CD4-positive, CD25-positive, alpha-beta regulatory T cell (primary cell): Measurements from ENCODE around the gene TBC1D12. TPM values are rescaled to one million over a fixed set of nuclear protein-coding genes. Genes with fewer than 3 reads are reported as not detected.

Experiments
- ATAC-seq, 2 donors: fragments of 150-1000 bp; cut with Tn5 transposase; one replicate each; pipeline ENCODE4 v1.10.0; 2021; ENCODE audit warnings: low read depth in 2 of 2, moderate number of reproducible peaks in 2 of 2, moderate library complexity in 1 of 2
- DNase-seq, 3 donors: peaks; one replicate each; pipeline versions ENCODE4 v3.0.0 to v3.0.0-alpha.2; 2012 to 2022; ENCODE audit warnings: mixed read lengths in 1 of 3
- H3K27ac ChIP-seq: one replicate; pipeline ENCODE4 v1.7.0; 2013; ENCODE audit warnings: mild to moderate bottlenecking, low read length; ENCODE audit not compliant: insufficient read depth, poor library complexity, severe bottlenecking
- H3K27me3 ChIP-seq: one replicate; pipeline ENCODE4 v1.7.0; 2013; ENCODE audit warnings: low read length; ENCODE audit not compliant: control insufficient read depth, insufficient read depth
- H3K36me3 ChIP-seq: one replicate; pipeline ENCODE4 v1.7.0; 2013; ENCODE audit warnings: mild to moderate bottlenecking, low read length, moderate library complexity; ENCODE audit not compliant: control insufficient read depth, insufficient read depth
- H3K4me1 ChIP-seq: 2 replicates; pipeline ENCODE4 v1.7.0; 2013; ENCODE audit warnings: mild to moderate bottlenecking, low read length; ENCODE audit not compliant: insufficient read depth, control insufficient read depth, poor library complexity, severe bottlenecking
- H3K4me3 ChIP-seq: one replicate; pipeline ENCODE4 v1.7.0; 2013; ENCODE audit warnings: low read depth, mild to moderate bottlenecking, low read length, moderate library complexity
- H3K9me3 ChIP-seq, 2 experiments: 1 replicate in 1 of 2; 2 replicates in 1 of 2; pipeline ENCODE4 v1.7.0; 2013; ENCODE audit warnings: low read length in 2 of 2, mild to moderate bottlenecking in 1 of 2, moderate library complexity in 1 of 2; ENCODE audit not compliant: control insufficient read depth in 2 of 2
- H3K27ac Mint-ChIP-seq, 3 donors: one replicate each; pipeline ENCODE4 v1.8.0; 2020 to 2022; ENCODE audit warnings: mild to moderate bottlenecking in 3 of 3, mixed read lengths in 3 of 3, moderate library complexity in 2 of 3
- H3K27me3 Mint-ChIP-seq: one replicate; pipeline ENCODE4 v1.8.0; 2022; ENCODE audit warnings: mild to moderate bottlenecking, mixed read lengths
- H3K36me3 Mint-ChIP-seq: one replicate; pipeline ENCODE4 v1.8.0; 2020; ENCODE audit warnings: mixed read lengths
- H3K4me1 Mint-ChIP-seq, 4 donors: one replicate each; pipeline ENCODE4 v1.8.0; 2020 to 2022; ENCODE audit warnings: mixed read lengths in 4 of 4, mild to moderate bottlenecking in 1 of 4
- H3K4me3 Mint-ChIP-seq, 4 donors: one replicate each; pipeline ENCODE4 v1.8.0; 2020 to 2022; ENCODE audit warnings: mild to moderate bottlenecking in 4 of 4, mixed read lengths in 4 of 4, moderate library complexity in 3 of 4
- H3K9me3 Mint-ChIP-seq, 7 donors: one replicate each; pipeline ENCODE4 v1.8.0; 2020 to 2022; ENCODE audit warnings: mixed read lengths in 7 of 7, mild to moderate bottlenecking in 3 of 7, moderate library complexity in 2 of 7
- polyA plus RNA-seq, 4 donors: library from polyadenylated mRNA; unstranded; fragments of 300-500 nt; fragmentation: Illumina TruSeq; gene quantifications; one replicate each; pipeline ENCODE4 v1.2.3, GENCODE V29; 2021
- total RNA-seq: library from RNA; stranded (reverse); gene quantifications from one replicate; pipeline ENCODE4 v1.2.3, GENCODE V29; 2022

The TBC1D12 gene
- total and polyA plus RNA-seq, 5 donors from 2014 or later = not detected

GRCh38 chr10:94461503-94461902 lies 59.2 kb downstream of the TBC1D12 start:
- Mint-ChIP-seq H3K9me3 (peaks cover 0 to 5% (median 1%) of the 10 kb centered on the region in 7 donors), H3K27me3 (no peaks in the 10 kb centered on the region), H3K27ac (no peak overlapping the region)

GRCh38 chr10:94462130-94462529 lies 59.8 kb downstream of the TBC1D12 start:
- Histone ChIP-seq H3K27me3 (no peaks in the 10 kb centered on the region), H3K4me1 (no peaks in the 10 kb centered on the region), H3K27ac (no peak overlapping the region), H3K9me3 (no peaks in the 10 kb centered on the region), H3K36me3 (no peaks in the 10 kb centered on the region), H3K4me3 (no peak overlapping the region)
- Mint-ChIP-seq H3K4me3 (no peak overlapping the region), H3K27me3 (no peaks in the 10 kb centered on the region), H3K27ac (no peak overlapping the region), H3K4me1 (no peaks in the 10 kb centered on the region), H3K36me3 (no peaks in the 10 kb centered on the region), H3K9me3 (peaks cover 0 to 5% (median 0%) of the 10 kb centered on the region in 7 donors)
- no peak for ATAC-seq
- DNase-seq = no peak

More at GRCh38 chr10:94461503-94461902, 59.2 kb downstream of the TBC1D12 start:
- Histone ChIP-seq H3K27ac (no peak overlapping the region), H3K4me1 (no peaks in the 10 kb centered on the region), H3K9me3 (peaks cover 0 to 2% of the 10 kb centered on the region in 2 experiments), H3K4me3 (no peak overlapping the region), H3K36me3 (no peaks in the 10 kb centered on the region), H3K27me3 (no peaks in the 10 kb centered on the region)
- Mint-ChIP-seq H3K4me1 (no peaks in the 10 kb centered on the region), H3K4me3 (no peak overlapping the region), H3K36me3 (no peaks in the 10 kb centered on the region)
- ATAC-seq = no peak
- DNase-seq = no peak

GRCh38 chr10:94465684-94466083 lies 63.3 kb downstream of the TBC1D12 start:
- Histone ChIP-seq H3K27me3 (no peaks in the 10 kb centered on the region), H3K4me3 (no peak overlapping the region), H3K9me3 (no peaks in the 10 kb centered on the region), H3K27ac (no peak overlapping the region), H3K36me3 (no peaks in the 10 kb centered on the region), H3K4me1 (no peaks in the 10 kb centered on the region)
- peaks cover 0 to 2% (median 0%) of the 10 kb centered on the region in 7 donors for H3K9me3 Mint-ChIP-seq
- no peak overlapping the region for H3K4me3 Mint-ChIP-seq
- H3K27ac Mint-ChIP-seq = no peak overlapping the region
- DNase-seq = no peak
- H3K36me3 Mint-ChIP-seq = no peaks in the 10 kb centered on the region
- H3K4me1 Mint-ChIP-seq = no peaks in the 10 kb centered on the region
- ATAC-seq = no peak
- H3K27me3 Mint-ChIP-seq = peaks cover 4% of the 10 kb centered on the region

- Histone ChIP-seq H3K27me3 (no peaks in the 10 kb centered on the region), H3K36me3 (no peaks in the 10 kb centered on the region), H3K4me1 (no peaks in the 10 kb centered on the region), H3K9me3 (peaks cover 0 to 1% of the 10 kb centered on the region in 2 experiments), H3K4me3 (no peak overlapping the region), H3K27ac (no peak overlapping the region)
- Mint-ChIP-seq H3K27me3 (peaks cover 11% of the 10 kb centered on the region), H3K9me3 (peaks cover 0 to 8% (median 3%) of the 10 kb centered on the region in 7 donors), H3K4me1 (peaks cover 0 to 5% (median 0%) of the 10 kb centered on the region in 4 donors), H3K36me3 (no peaks in the 10 kb centered on the region), H3K4me3 (no peak overlapping the region), H3K27ac (no peak overlapping the region)
- DNase-seq = no peak
- ATAC-seq = no peak
Measured at GRCh38 chr10:94481410-94481809, 79.1 kb downstream of the TBC1D12 start.

GRCh38 chr10:94483970-94484369 lies 81.6 kb downstream of the TBC1D12 start:
- Mint-ChIP-seq H3K27me3 (peaks cover 19% of the 10 kb centered on the region), H3K36me3 (no peaks in the 10 kb centered on the region), H3K4me1 (peaks cover 0 to 5% (median 0%) of the 10 kb centered on the region in 4 donors), H3K27ac (no peak overlapping the region), H3K4me3 (no peak overlapping the region), H3K9me3 (peaks cover 0 to 8% (median 3%) of the 10 kb centered on the region in 7 donors)
- DNase-seq (no peak), ATAC-seq (no peak)
- no peaks in the 10 kb centered on the region for H3K27me3 ChIP-seq
- H3K36me3 ChIP-seq = no peaks in the 10 kb centered on the region
- H3K9me3 ChIP-seq = peaks cover 0 to 1% of the 10 kb centered on the region in 2 experiments
- H3K4me1 ChIP-seq = no peaks in the 10 kb centered on the region
- H3K4me3 ChIP-seq = no peak overlapping the region
- no peak overlapping the region for H3K27ac ChIP-seq

- Histone ChIP-seq H3K36me3 (no peaks in the 10 kb centered on the region), H3K9me3 (peaks cover 0 to 1% of the 10 kb centered on the region in 2 experiments), H3K4me1 (no peaks in the 10 kb centered on the region), H3K4me3 (no peak overlapping the region), H3K27me3 (no peaks in the 10 kb centered on the region), H3K27ac (no peak overlapping the region)
- H3K27ac Mint-ChIP-seq = no peak overlapping the region
- peaks cover 0 to 5% (median 0%) of the 10 kb centered on the region in 4 donors for H3K4me1 Mint-ChIP-seq
- no peak overlapping the region for H3K4me3 Mint-ChIP-seq
- peaks cover 19% of the 10 kb centered on the region for H3K27me3 Mint-ChIP-seq
- peaks cover 0 to 8% (median 3%) of the 10 kb centered on the region in 7 donors for H3K9me3 Mint-ChIP-seq
- no peak for DNase-seq
- H3K36me3 Mint-ChIP-seq = no peaks in the 10 kb centered on the region
- no peak for ATAC-seq
Measured at GRCh38 chr10:94485094-94485493, 82.8 kb downstream of the TBC1D12 start.

- Histone ChIP-seq H3K4me3 (no peak overlapping the region), H3K9me3 (peaks cover 0 to 1% of the 10 kb centered on the region in 2 experiments), H3K36me3 (no peaks in the 10 kb centered on the region), H3K4me1 (no peaks in the 10 kb centered on the region), H3K27ac (no peak overlapping the region), H3K27me3 (no peaks in the 10 kb centered on the region)
- Mint-ChIP-seq H3K27ac (no peak overlapping the region), H3K36me3 (no peaks in the 10 kb centered on the region), H3K9me3 (peaks cover 0 to 8% (median 3%) of the 10 kb centered on the region in 7 donors), H3K4me3 (no peak overlapping the region), H3K27me3 (peaks cover 28% of the 10 kb centered on the region), H3K4me1 (peaks cover 0 to 5% (median 0%) of the 10 kb centered on the region in 4 donors)
- no peak for ATAC-seq
- DNase-seq = no peak
Measured at GRCh38 chr10:94487575-94487974, 85.2 kb downstream of the TBC1D12 start.

GRCh38 chr10:94489107-94489506 lies 86.8 kb downstream of the TBC1D12 start:
- Mint-ChIP-seq H3K4me3 (no peak overlapping the region), H3K27me3 (peaks cover 22% of the 10 kb centered on the region), H3K9me3 (peaks cover 0 to 6% (median 0%) of the 10 kb centered on the region in 7 donors), H3K27ac (no peak overlapping the region), H3K4me1 (no peaks in the 10 kb centered on the region), H3K36me3 (no peaks in the 10 kb centered on the region)
- DNase-seq (no peak), ATAC-seq (no peak)
- Histone ChIP-seq H3K36me3 (no peaks in the 10 kb centered on the region), H3K4me1 (no peaks in the 10 kb centered on the region), H3K27ac (no peak overlapping the region), H3K4me3 (no peak overlapping the region), H3K9me3 (peaks cover 0 to 1% of the 10 kb centered on the region in 2 experiments), H3K27me3 (no peaks in the 10 kb centered on the region)
